ENCODE measurements around the gene PPP1R9A.

DNA sequence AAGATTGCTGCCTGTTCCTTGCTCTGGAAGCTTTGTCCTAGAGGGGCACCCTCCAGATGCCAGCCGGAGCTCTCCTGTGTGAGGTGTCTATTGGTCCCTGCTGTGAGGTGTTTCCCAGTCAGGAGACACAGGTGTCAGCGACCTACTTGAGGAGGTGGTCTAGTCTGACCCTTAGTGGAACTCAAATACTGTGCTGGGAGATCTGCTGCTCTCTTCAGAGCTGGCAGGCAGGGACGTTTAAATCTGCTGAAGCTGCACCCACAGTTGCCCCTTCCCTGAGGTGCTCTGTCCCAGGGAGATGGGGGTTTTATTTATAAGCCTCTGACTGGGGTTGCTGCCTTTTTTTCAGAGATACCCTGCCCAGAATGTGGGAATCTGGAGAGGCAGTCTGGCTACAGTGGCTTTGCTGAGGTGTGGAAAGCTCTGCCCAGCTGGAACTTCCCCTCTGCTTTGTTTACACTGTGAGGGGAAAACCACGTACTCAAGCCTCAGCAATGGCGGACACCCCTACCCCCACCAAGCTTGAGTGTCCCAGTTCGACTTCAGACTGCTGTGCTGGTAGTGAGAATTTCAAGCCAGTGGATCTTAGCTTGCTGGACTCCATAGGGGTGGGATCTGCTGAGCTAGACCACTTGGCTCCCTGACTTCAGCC lies 119.2 kb downstream of the PPP1R9A start:
- TF ChIP-seq EZH2phosphoT487 (IDR thresholded peaks at IDR 0.05; ENCODE audit: borderline replicate concordance): no peak
- TF ChIP-seq, protein P1, sequence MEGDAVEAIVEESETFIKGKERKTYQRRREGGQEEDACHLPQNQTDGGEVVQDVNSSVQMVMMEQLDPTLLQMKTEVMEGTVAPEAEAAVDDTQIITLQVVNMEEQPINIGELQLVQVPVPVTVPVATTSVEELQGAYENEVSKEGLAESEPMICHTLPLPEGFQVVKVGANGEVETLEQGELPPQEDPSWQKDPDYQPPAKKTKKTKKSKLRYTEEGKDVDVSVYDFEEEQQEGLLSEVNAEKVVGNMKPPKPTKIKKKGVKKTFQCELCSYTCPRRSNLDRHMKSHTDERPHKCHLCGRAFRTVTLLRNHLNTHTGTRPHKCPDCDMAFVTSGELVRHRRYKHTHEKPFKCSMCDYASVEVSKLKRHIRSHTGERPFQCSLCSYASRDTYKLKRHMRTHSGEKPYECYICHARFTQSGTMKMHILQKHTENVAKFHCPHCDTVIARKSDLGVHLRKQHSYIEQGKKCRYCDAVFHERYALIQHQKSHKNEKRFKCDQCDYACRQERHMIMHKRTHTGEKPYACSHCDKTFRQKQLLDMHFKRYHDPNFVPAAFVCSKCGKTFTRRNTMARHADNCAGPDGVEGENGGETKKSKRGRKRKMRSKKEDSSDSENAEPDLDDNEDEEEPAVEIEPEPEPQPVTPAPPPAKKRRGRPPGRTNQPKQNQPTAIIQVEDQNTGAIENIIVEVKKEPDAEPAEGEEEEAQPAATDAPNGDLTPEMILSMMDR (conservative IDR thresholded peaks at IDR 0.05; ENCODE audit: low read length): no peak
